ENCODE results near the gene PEX11G. TPM values are rescaled to one million over a fixed set of nuclear protein-coding genes. Genes with fewer than 3 reads are reported as not detected.

Gene PEX11G
- total RNA-seq, 1 donor: 2.9 TPM

DNA sequence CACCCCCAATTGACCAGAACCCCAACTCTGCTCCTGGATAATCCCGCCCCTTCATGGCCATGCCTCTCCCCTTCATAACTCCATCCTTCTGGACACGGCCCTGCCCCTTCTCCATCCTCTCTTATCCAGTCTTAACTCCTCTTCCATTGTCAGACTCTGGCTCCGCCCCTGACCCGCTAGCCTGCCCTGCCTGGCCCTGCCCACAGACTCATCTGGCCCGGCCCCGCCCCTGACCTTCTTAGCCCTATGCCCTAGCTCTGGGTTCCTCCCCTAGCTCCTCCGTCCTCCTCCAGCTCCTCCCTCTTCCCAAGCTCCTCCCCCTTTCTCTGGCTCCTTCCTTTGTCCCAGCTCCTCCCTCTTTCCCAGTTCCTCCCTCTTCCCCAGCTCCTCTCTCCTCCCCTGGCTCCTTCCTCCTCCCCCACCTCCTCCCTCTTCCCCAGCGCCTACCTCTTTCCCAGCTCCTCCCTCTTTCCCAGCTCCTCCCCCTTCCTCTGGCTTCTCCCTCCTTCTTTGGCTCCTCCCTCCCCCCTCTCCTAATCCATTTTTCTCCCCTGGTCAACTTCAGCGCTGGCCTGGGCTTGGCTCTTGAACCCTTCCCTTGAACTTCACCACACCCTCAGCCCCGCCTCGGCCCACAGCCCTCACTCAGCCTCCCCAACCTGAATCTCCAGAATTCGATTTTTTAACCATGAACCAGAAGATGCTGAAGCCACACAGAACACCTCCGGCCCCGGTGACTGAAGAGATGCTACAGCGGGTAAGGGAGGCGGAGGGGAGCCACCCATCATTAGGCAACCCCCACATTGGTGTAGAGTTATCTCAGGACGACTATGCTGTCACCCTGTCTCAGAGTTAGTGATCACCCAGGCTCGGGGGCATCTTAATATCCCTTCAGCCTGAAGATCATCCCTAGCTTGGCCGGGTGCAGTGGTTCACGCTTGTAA lies 17.8 kb upstream of the PEX11G start:
- TF ChIP-seq, protein P1, sequence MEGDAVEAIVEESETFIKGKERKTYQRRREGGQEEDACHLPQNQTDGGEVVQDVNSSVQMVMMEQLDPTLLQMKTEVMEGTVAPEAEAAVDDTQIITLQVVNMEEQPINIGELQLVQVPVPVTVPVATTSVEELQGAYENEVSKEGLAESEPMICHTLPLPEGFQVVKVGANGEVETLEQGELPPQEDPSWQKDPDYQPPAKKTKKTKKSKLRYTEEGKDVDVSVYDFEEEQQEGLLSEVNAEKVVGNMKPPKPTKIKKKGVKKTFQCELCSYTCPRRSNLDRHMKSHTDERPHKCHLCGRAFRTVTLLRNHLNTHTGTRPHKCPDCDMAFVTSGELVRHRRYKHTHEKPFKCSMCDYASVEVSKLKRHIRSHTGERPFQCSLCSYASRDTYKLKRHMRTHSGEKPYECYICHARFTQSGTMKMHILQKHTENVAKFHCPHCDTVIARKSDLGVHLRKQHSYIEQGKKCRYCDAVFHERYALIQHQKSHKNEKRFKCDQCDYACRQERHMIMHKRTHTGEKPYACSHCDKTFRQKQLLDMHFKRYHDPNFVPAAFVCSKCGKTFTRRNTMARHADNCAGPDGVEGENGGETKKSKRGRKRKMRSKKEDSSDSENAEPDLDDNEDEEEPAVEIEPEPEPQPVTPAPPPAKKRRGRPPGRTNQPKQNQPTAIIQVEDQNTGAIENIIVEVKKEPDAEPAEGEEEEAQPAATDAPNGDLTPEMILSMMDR (IDR thresholded peaks at IDR 0.05; ENCODE audit: extremely low read depth, low read depth, low read length): no peak

DNA sequence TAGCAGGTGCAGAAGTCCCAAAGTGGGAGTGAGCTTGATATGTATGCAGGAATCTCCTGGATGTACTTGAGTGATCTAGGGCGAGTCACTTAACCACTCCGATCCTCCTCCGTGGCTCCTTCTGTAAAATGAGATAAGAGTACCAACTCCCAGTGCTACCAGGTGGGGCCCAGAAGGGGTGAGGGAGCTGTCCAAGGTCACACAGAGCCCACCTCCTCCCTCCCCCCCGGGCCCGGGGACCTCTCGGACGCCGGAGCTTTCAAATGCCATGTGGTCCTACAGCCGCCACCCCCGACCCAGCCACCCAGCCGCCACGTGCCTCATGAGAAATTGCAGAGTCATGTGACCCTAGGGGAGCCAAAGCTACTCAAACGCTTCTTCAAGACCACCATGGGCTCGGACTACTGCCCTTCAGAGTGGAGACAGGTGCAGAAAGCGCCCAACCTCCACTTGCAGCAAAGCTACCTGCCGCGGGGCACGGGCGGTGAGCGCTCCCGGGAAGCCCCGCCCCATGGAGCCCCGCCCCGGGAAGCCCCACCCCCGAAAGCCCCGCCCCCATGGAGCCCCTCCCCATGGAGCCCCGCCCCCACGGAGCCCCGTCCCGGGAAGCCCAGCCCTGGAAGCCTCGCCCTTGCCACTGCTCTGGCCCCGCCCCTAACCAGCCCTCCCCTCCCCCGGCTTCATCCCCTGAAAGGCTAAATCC lies 17.0 kb upstream of the PEX11G start:
- Histone ChIP-seq H3K27me3 (ENCODE audit: insufficient read depth, low read length) (peaks cover 4% of the 10 kb centered on the region), H3K36me3 (ENCODE audit: insufficient read depth, low read length) (no peaks in the 10 kb centered on the region), H3K9me3 (ENCODE audit: low read depth, low read length) (no peaks in the 10 kb centered on the region), H4K20me1 (ENCODE audit: insufficient read depth, low read length) (no peaks in the 10 kb centered on the region), H3K27ac (ENCODE audit: low read depth, low read length) (no peak overlapping the region), H3K79me2 (ENCODE audit: insufficient read depth, low read length) (no peaks in the 10 kb centered on the region), H3K4me3 (ENCODE audit: insufficient read depth, low read length) (no peak overlapping the region), H3K4me2 (ENCODE audit: insufficient read depth, low read length) (no peak overlapping the region), H2AFZ (ENCODE audit: low read length) (no peak overlapping the region), H3K4me1 (ENCODE audit: insufficient read depth, low read length) (no peaks in the 10 kb centered on the region)
- DNase-seq (ENCODE audit: insufficient read length, low spot score, missing footprints): peak; percentile 89
- TF ChIP-seq, protein P1 (IDR thresholded peaks at IDR 0.05; ENCODE audit: extremely low read depth, low read depth, low read length): no peak

More for the DNA sequence above, 17.8 kb upstream of the PEX11G start:
- H3K27ac ChIP-seq (ENCODE audit: low read depth, low read length): no peak overlapping the region
- no peaks in the 10 kb centered on the region for H3K9me3 ChIP-seq (ENCODE audit: low read depth, low read length)
- no peak overlapping the region for H3K4me3 ChIP-seq (ENCODE audit: insufficient read depth, low read length)
- peak; percentile 88 for DNase-seq (ENCODE audit: insufficient read length, low spot score, missing footprints)
- H3K4me1 ChIP-seq (ENCODE audit: insufficient read depth, low read length): no peaks in the 10 kb centered on the region
- H2AFZ ChIP-seq (ENCODE audit: low read length): peak overlapping the region; percentile 41
- no peaks in the 10 kb centered on the region for H3K36me3 ChIP-seq (ENCODE audit: insufficient read depth, low read length)
- H3K4me2 ChIP-seq (ENCODE audit: insufficient read depth, low read length): no peak overlapping the region
- H3K79me2 ChIP-seq (ENCODE audit: insufficient read depth, low read length): no peaks in the 10 kb centered on the region
- no peaks in the 10 kb centered on the region for H3K27me3 ChIP-seq (ENCODE audit: insufficient read depth, low read length)
- no peaks in the 10 kb centered on the region for H4K20me1 ChIP-seq (ENCODE audit: insufficient read depth, low read length)

DNA sequence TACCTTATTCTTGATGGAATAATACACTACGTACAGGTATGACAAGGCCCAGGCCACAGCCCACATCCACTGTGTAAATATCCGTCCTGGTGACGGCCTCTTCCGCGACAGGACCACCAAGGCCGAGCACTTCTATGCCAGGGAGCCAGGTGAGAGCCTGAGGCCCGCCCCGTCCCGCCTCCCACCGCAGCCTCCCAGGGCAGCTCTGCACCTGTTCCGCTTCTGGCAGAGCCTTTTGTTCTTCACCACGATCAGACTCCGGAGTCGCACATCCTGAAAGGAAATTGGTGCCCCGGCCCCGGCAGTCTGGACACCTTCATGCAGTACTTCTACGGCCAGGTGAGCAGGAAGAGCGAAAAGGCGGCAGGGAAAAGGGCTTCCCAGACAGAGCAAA lies 16.4 kb upstream of the PEX11G start:
- H3K36me3 ChIP-seq (ENCODE audit: insufficient read depth, low read length): no peaks in the 10 kb centered on the region
- no peak overlapping the region for H3K4me3 ChIP-seq (ENCODE audit: insufficient read depth, low read length)
- peaks cover 7% of the 10 kb centered on the region for H3K27me3 ChIP-seq (ENCODE audit: insufficient read depth, low read length)
- H3K9me3 ChIP-seq (ENCODE audit: low read depth, low read length): no peaks in the 10 kb centered on the region
- H4K20me1 ChIP-seq (ENCODE audit: insufficient read depth, low read length): no peaks in the 10 kb centered on the region
- no peaks in the 10 kb centered on the region for H3K79me2 ChIP-seq (ENCODE audit: insufficient read depth, low read length)
- no peak overlapping the region for H3K27ac ChIP-seq (ENCODE audit: low read depth, low read length)
- no peak overlapping the region for H2AFZ ChIP-seq (ENCODE audit: low read length)
- TF ChIP-seq, protein P1 (IDR thresholded peaks at IDR 0.05; ENCODE audit: extremely low read depth, low read depth, low read length): no peak
- H3K4me2 ChIP-seq (ENCODE audit: insufficient read depth, low read length): no peak overlapping the region
- DNase-seq (ENCODE audit: insufficient read length, low spot score, missing footprints): no peak
- H3K4me1 ChIP-seq (ENCODE audit: insufficient read depth, low read length): no peaks in the 10 kb centered on the region

DNA sequence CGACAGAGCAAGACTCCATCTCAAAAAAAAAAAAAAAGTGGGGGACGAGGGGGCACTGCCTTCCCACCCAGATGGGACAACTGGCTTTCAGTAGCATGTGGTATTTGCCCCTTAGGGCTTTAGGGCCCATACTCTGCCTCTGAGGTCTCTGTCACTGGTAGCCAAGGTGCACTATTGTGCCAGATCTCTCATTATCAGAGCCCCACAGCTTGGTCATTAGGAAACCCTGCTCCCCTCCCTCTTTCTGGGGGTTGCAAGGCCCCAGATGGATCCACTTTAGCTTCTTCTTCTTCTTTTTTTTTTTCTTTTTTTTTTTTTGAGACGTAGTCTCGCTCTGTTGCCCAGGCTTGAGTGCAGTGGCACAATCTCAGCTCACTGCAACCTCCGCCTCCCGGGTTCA lies 15.8 kb upstream of the PEX11G start:
- no peak for DNase-seq (ENCODE audit: insufficient read length, low spot score, missing footprints)

More for the DNA sequence above, 15.8 kb upstream of the PEX11G start:
- H3K36me3 ChIP-seq (ENCODE audit: insufficient read depth, low read length): no peaks in the 10 kb centered on the region
- no peak overlapping the region for H3K4me2 ChIP-seq (ENCODE audit: insufficient read depth, low read length)
- no peak overlapping the region for H3K4me3 ChIP-seq (ENCODE audit: insufficient read depth, low read length)
- no peaks in the 10 kb centered on the region for H4K20me1 ChIP-seq (ENCODE audit: insufficient read depth, low read length)
- H3K4me1 ChIP-seq (ENCODE audit: insufficient read depth, low read length): no peaks in the 10 kb centered on the region
- peaks cover 10% of the 10 kb centered on the region for H3K27me3 ChIP-seq (ENCODE audit: insufficient read depth, low read length)
- TF ChIP-seq, protein P1 (IDR thresholded peaks at IDR 0.05; ENCODE audit: extremely low read depth, low read depth, low read length): no peak
- H3K79me2 ChIP-seq (ENCODE audit: insufficient read depth, low read length): no peaks in the 10 kb centered on the region
- H3K9me3 ChIP-seq (ENCODE audit: low read depth, low read length): no peaks in the 10 kb centered on the region
- H2AFZ ChIP-seq (ENCODE audit: low read length): no peak overlapping the region
- H3K27ac ChIP-seq (ENCODE audit: low read depth, low read length): no peak overlapping the region

Measured in osteoblast (primary cell).